Hepatocyte (in vitro differentiated cells): ENCODE results near the gene CEP131. TPM values are rescaled to one million over a fixed set of nuclear protein-coding genes. Genes with fewer than 3 reads are reported as not detected.

Experiments
- DNase-seq: peaks from one replicate; pipeline ENCODE4 v3.0.0-alpha.2; 2016; ENCODE audit warnings: low spot score
- H2AFZ ChIP-seq: fragments of 200-600 bp; sonication (generic); 2 replicates; pipeline ENCODE4 v1.6.0; 2016; ENCODE audit warnings: antibody characterized with exemption, mild to moderate bottlenecking
- H3K27ac ChIP-seq: fragments of 200-600 bp; sonication (generic); 2 replicates; pipeline ENCODE4 v1.5.1; 2016; ENCODE audit warnings: mild to moderate bottlenecking
- H3K27me3 ChIP-seq: fragments of 200-600 bp; sonication (generic); 2 replicates; pipeline ENCODE4 v1.6.1; 2016
- H3K36me3 ChIP-seq: fragments of 200-600 bp; sonication (generic); replicated peaks from 2 replicates; pipeline ENCODE4 v1.5.1; 2016; ENCODE audit warnings: low read depth; ENCODE audit not compliant: insufficient read depth
- H3K4me1 ChIP-seq: fragments of 200-600 bp; sonication (generic); 2 replicates; pipeline ENCODE4 v1.5.1; 2016; ENCODE audit warnings: mild to moderate bottlenecking, moderate library complexity; ENCODE audit not compliant: insufficient read depth
- H3K4me2 ChIP-seq: fragments of 200-600 bp; sonication (generic); 2 replicates; pipeline ENCODE4 v1.6.0; 2016
- H3K4me3 ChIP-seq: fragments of 200-600 bp; sonication (generic); 2 replicates; pipeline ENCODE4 v1.5.1; 2016; ENCODE audit warnings: mild to moderate bottlenecking
- H3K79me2 ChIP-seq: fragments of 200-600 bp; sonication (generic); 2 replicates; pipeline ENCODE4 v1.6.0; 2017; ENCODE audit warnings: mild to moderate bottlenecking
- H3K9me2 ChIP-seq: fragments of 200-600 bp; sonication (generic); replicated peaks from 2 replicates; pipeline ENCODE4 v1.6.0; 2017; ENCODE audit warnings: mild to moderate bottlenecking; ENCODE audit not compliant: insufficient read depth
- H3K9me3 ChIP-seq: fragments of 200-600 bp; sonication (generic); 2 replicates; pipeline ENCODE4 v1.5.1; 2016; ENCODE audit warnings: low read depth, mild to moderate bottlenecking
- H4K20me1 ChIP-seq: fragments of 200-600 bp; sonication (generic); 2 replicates; pipeline ENCODE4 v1.6.0; 2016; ENCODE audit warnings: mild to moderate bottlenecking; ENCODE audit not compliant: insufficient read depth, poor library complexity, severe bottlenecking
- CTCF ChIP-seq: fragments of 200-600 bp; sonication (generic); IDR thresholded peaks from 2 replicates; pipeline ENCODE4 v1.5.1; 2016; ENCODE audit warnings: antibody characterized with exemption, mild to moderate bottlenecking; ENCODE audit not compliant: poor library complexity
- EZH2 ChIP-seq: fragments of 200-600 bp; sonication (generic); IDR thresholded peaks from 2 replicates; pipeline ENCODE4 v1.6.1; 2016; ENCODE audit warnings: antibody characterized with exemption, mild to moderate bottlenecking, borderline replicate concordance
- EZH2phosphoT487 ChIP-seq: fragments of 200-600 bp; sonication (generic); IDR thresholded peaks from one replicate; pipeline ENCODE4 v1.6.1; 2018; ENCODE audit warnings: antibody characterized with exemption, mild to moderate bottlenecking, low read depth, moderate library complexity; ENCODE audit not compliant: unreplicated experiment, severe bottlenecking
- WGBS: methylation state at CpG from one replicate; pipeline ENCODE4 v1.1.6; 2016; ENCODE audit warnings: low lambda C conversion rate; ENCODE audit errors: missing lambda C conversion rate; 5-methylcytosine and 5-hydroxymethylcytosine counted together
- polyA plus RNA-seq: library from polyadenylated mRNA; unstranded; fragments of >200 nt; fragmentation: Nextera tagmentation; extraction: Ambion mirVana; gene quantifications from 2 replicates; pipeline ENCODE4 v1.2.1, GENCODE V29; 2016
- total RNA-seq: library from RNA; depleted of rRNA; stranded (reverse); fragments of >200 nt; gene quantifications from 2 replicates; pipeline ENCODE4 v1.2.3, GENCODE V29; 2014

Gene CEP131
- total and polyA plus RNA-seq, 2 experiments from 2014 or later = 7.3 to 10.1 TPM

GRCh38 chr17:81261582-81262336 lies 39.0 kb upstream of the CEP131 start:
- Histone ChIP-seq H4K20me1 (peaks cover 2% of the 10 kb centered on the region), H2AFZ (no peak overlapping the region), H3K27me3 (no peaks in the 10 kb centered on the region), H3K27ac (no peak overlapping the region), H3K9me2 (no peaks in the 10 kb centered on the region), H3K4me1 (no peaks in the 10 kb centered on the region), H3K4me2 (no peak overlapping the region), H3K79me2 (no peaks in the 10 kb centered on the region), H3K9me3 (no peaks in the 10 kb centered on the region), H3K4me3 (no peak overlapping the region), H3K36me3 (no peaks in the 10 kb centered on the region)
- 96% methylated on average over 36 of the region's 36 CpGs for WGBS
- DNase-seq = no peak
- TF ChIP-seq CTCF (no peak), EZH2 (no peak), EZH2phosphoT487 (no peak)

- Histone ChIP-seq H3K4me2 (no peak overlapping the region), H3K4me1 (peaks cover under 1% of the 10 kb centered on the region), H3K79me2 (no peaks in the 10 kb centered on the region), H3K9me3 (no peaks in the 10 kb centered on the region), H3K4me3 (no peak overlapping the region), H3K27ac (no peak overlapping the region), H3K36me3 (no peaks in the 10 kb centered on the region), H3K27me3 (no peaks in the 10 kb centered on the region), H4K20me1 (peaks cover 2% of the 10 kb centered on the region), H3K9me2 (no peaks in the 10 kb centered on the region), H2AFZ (no peak overlapping the region)
- WGBS = 95% methylated on average over 15 of the region's 18 CpGs
- no peak for DNase-seq
- TF ChIP-seq EZH2phosphoT487 = no peak
- TF ChIP-seq CTCF = no peak
- no peak for TF ChIP-seq EZH2
Measured at GRCh38 chr17:81261096-81261495, 38.3 kb upstream of the CEP131 start.

- peaks cover 2% of the 10 kb centered on the region for H4K20me1 ChIP-seq
- no peak overlapping the region for H2AFZ ChIP-seq
- DNase-seq = no peak
- WGBS = 98% methylated on average over 14 of the region's 19 CpGs
- no peaks in the 10 kb centered on the region for H3K79me2 ChIP-seq
- no peak overlapping the region for H3K4me2 ChIP-seq
- H3K27me3 ChIP-seq = no peaks in the 10 kb centered on the region
- no peak overlapping the region for H3K27ac ChIP-seq
- no peaks in the 10 kb centered on the region for H3K9me2 ChIP-seq
- no peak for TF ChIP-seq EZH2phosphoT487
- TF ChIP-seq CTCF = no peak
- no peaks in the 10 kb centered on the region for H3K9me3 ChIP-seq
- H3K36me3 ChIP-seq = no peaks in the 10 kb centered on the region
- H3K4me3 ChIP-seq = no peak overlapping the region
- H3K4me1 ChIP-seq = peaks cover 5% of the 10 kb centered on the region
Measured at GRCh38 chr17:81260641-81261040, 37.9 kb upstream of the CEP131 start.

GRCh38 chr17:81260171-81260570 lies 37.4 kb upstream of the CEP131 start:
- H2AFZ ChIP-seq = no peak overlapping the region

More at GRCh38 chr17:81260171-81260570, 37.4 kb upstream of the CEP131 start:
- H3K9me2 ChIP-seq = no peaks in the 10 kb centered on the region
- H4K20me1 ChIP-seq = peaks cover 2% of the 10 kb centered on the region
- no peak for TF ChIP-seq EZH2phosphoT487
- no peak for TF ChIP-seq CTCF
- TF ChIP-seq EZH2 = no peak
- H3K9me3 ChIP-seq = no peaks in the 10 kb centered on the region
- peaks cover 10% of the 10 kb centered on the region for H3K4me1 ChIP-seq
- H3K27ac ChIP-seq = no peak overlapping the region
- no peaks in the 10 kb centered on the region for H3K36me3 ChIP-seq
- H3K79me2 ChIP-seq = no peaks in the 10 kb centered on the region
- no peaks in the 10 kb centered on the region for H3K27me3 ChIP-seq
- no peak overlapping the region for H3K4me2 ChIP-seq
- 99% methylated on average over 17 of the region's 17 CpGs for WGBS
- DNase-seq = no peak
- H3K4me3 ChIP-seq = no peak overlapping the region
